ENCODE measurements around the gene ADISSP. TPM values are rescaled to one million over a fixed set of nuclear protein-coding genes. Genes with fewer than 3 reads are reported as not detected.

The ADISSP gene
- total and polyA plus RNA-seq, 2 experiments from 2014 or later, result 86.6 to 126 TPM

GRCh38 chr20:3782597-3782996, 15.0 kb upstream of the ADISSP start:
- TF ChIP-seq CTCF (conservative IDR thresholded peaks at IDR 0.05; ENCODE audit: low read depth in 2 of 2) (no peak), REST (IDR thresholded peaks at IDR 0.05; ENCODE audit: unreplicated experiment) (no peak), ZNF462 (CRISPR knock-in tag; IDR thresholded peaks at IDR 0.05) (no peak), ETS1 (IDR thresholded peaks at IDR 0.05) (no peak), EZH2 (IDR thresholded peaks at IDR 0.05; ENCODE audit: low read depth, unreplicated experiment) (no peak), CREB1 (CRISPR knock-in tag; IDR thresholded peaks at IDR 0.05; ENCODE audit: low read depth) (no peak), EZH2phosphoT487 (IDR thresholded peaks at IDR 0.05; ENCODE audit: unreplicated experiment) (no peak), JUNB (IDR thresholded peaks at IDR 0.05; ENCODE audit: unreplicated experiment) (no peak), NANOG (IDR thresholded peaks at IDR 0.05; ENCODE audit: borderline replicate concordance) (no peak), STAT1 (IDR thresholded peaks at IDR 0.05; ENCODE audit: unreplicated experiment) (no peak), ZNF331 (CRISPR knock-in tag; IDR thresholded peaks at IDR 0.05; ENCODE audit: low read depth) (no peak), ZNF114 (CRISPR knock-in tag; IDR thresholded peaks at IDR 0.05) (no peak), POLR2AphosphoS5 (IDR thresholded peaks at IDR 0.05; ENCODE audit: low read depth) (no peak)
- peaks cover 6% of the 10 kb centered on the region for H3K36me3 Mint-ChIP-seq (ENCODE audit: low read depth)
- DNase-seq (ENCODE audit: low spot score), result no peak
- H3K27ac Mint-ChIP-seq, result no peak overlapping the region
- H3K9me3 Mint-ChIP-seq, result no peaks in the 10 kb centered on the region
- H3K4me1 Mint-ChIP-seq, result peaks cover 30% of the 10 kb centered on the region
- Histone ChIP-seq H4K20me1 (replicated peaks; ENCODE audit: insufficient read depth) (peaks cover 25% of the 10 kb centered on the region), H2AFZ (no peak overlapping the region), H3K36me3 (ENCODE audit: insufficient read depth) (no peaks in the 10 kb centered on the region), H3K4me3 (no peak overlapping the region), H3K27me3 (ENCODE audit: insufficient read depth) (peaks cover 44% of the 10 kb centered on the region), H3K4me1 (ENCODE audit: insufficient read depth) (peaks cover 13% of the 10 kb centered on the region; the same call in 1 of the 2 replicates), H3F3A (replicated peaks; ENCODE audit: low read depth) (peaks cover 7% of the 10 kb centered on the region; the same call in 1 of the 2 replicates), H3K4me2 (no peak overlapping the region), H3K27ac (ENCODE audit: low read depth) (no peak overlapping the region), H3K9me2 (ENCODE audit: insufficient read depth) (no peaks in the 10 kb centered on the region), H3K79me2 (replicated peaks; ENCODE audit: insufficient read depth) (no peaks in the 10 kb centered on the region; the same call in 1 of the 2 replicates)
- no peak for ATAC-seq
- peaks cover 25% of the 10 kb centered on the region for H3K27me3 Mint-ChIP-seq (ENCODE audit: insufficient read depth, low read depth, poor library complexity)
- H3K4me3 Mint-ChIP-seq, result no peak overlapping the region

Data from GM23338 (cell line).